C4-2B (cell line): ENCODE measurements around the gene CPSF4.

Experiments used
- CTCF ChIP-seq: fragments of 450-650 bp; conservative IDR thresholded peaks from 2 replicates; pipeline ENCODE4 v1.5.1; 2017; ENCODE audit warnings: mild to moderate bottlenecking
- ZFX ChIP-seq: fragments of 450-650 bp; IDR thresholded peaks from 2 replicates; pipeline ENCODE4 v1.6.1; 2017

GRCh38 chr7:99428972-99429566 lies 9.7 kb upstream of the CPSF4 start:
- TF ChIP-seq CTCF (no peak), ZFX (no peak)
